Measurements from ENCODE around the gene ARHGAP10. TPM values are rescaled to one million over a fixed set of nuclear protein-coding genes. Genes with fewer than 3 reads are reported as not detected.

Gene ARHGAP10
- total RNA-seq, 1 experiment from 2014 or later = 4.8 TPM

- no peak for DNase-seq (ENCODE audit: low spot score)
- H3K4me3 ChIP-seq (ENCODE audit: low read depth, low read length, poor library complexity, severe bottlenecking) = no peak overlapping the region
- POLR2A ChIA-PET (ENCODE audit: low non-redundant PET) = no interaction called here
- peaks cover 18% of the 10 kb centered on the region for H3K4me1 ChIP-seq (ENCODE audit: insufficient read depth, low read length, poor library complexity, severe bottlenecking)
- intact Hi-C loops (cut with micrococcal nuclease; ENCODE audit: unreplicated experiment) = no loop called here
- CTCF ChIA-PET = no interaction called here
- no peaks in the 10 kb centered on the region for H3K27me3 ChIP-seq (replicated peaks; ENCODE audit: insufficient read depth, low read depth, low read length, poor library complexity)
- H3K27ac ChIP-seq (ENCODE audit: low read depth, low read length, poor library complexity, severe bottlenecking) = no peak overlapping the region
- peaks cover 7% of the 10 kb centered on the region for H3K9me3 ChIP-seq (ENCODE audit: low read depth, low read length, poor library complexity, severe bottlenecking)
- TF ChIP-seq CTCF (conservative IDR thresholded peaks at IDR 0.05; ENCODE audit: low read depth, low read length) (no peak), EZH2 (IDR thresholded peaks at IDR 0.05; ENCODE audit: borderline replicate concordance, low read depth, low read length, poor library complexity, severe bottlenecking) (no peak)
- BruUV-seq (replicated peaks) = no TSS peak
- no peaks in the 10 kb centered on the region for H3K36me3 ChIP-seq (ENCODE audit: insufficient read depth, low read length, poor library complexity, severe bottlenecking)
These were observed 386.3 kb downstream of the ARHGAP10 start for GRCh38 chr4:148118179-148118578.

- POLR2A ChIA-PET (ENCODE audit: low non-redundant PET) = no interaction called here
- intact Hi-C loops (cut with micrococcal nuclease; ENCODE audit: unreplicated experiment) = no loop called here
- CTCF ChIA-PET = no interaction called here
These were observed 386.7 kb downstream of the ARHGAP10 start for GRCh38 chr4:148118633-148119032.

GRCh38 chr4:148120216-148120615 lies 388.3 kb downstream of the ARHGAP10 start:
- no TSS peak for BruUV-seq (replicated peaks)
- CTCF ChIA-PET = no interaction called here
- Histone ChIP-seq H3K27ac (ENCODE audit: low read depth, low read length, poor library complexity, severe bottlenecking) (no peak overlapping the region), H3K4me3 (ENCODE audit: low read depth, low read length, poor library complexity, severe bottlenecking) (no peak overlapping the region), H3K9me3 (ENCODE audit: low read depth, low read length, poor library complexity, severe bottlenecking) (peaks cover 23% of the 10 kb centered on the region), H3K4me1 (ENCODE audit: insufficient read depth, low read length, poor library complexity, severe bottlenecking) (peaks cover 18% of the 10 kb centered on the region), H3K27me3 (replicated peaks; ENCODE audit: insufficient read depth, low read depth, low read length, poor library complexity) (no peaks in the 10 kb centered on the region), H3K36me3 (ENCODE audit: insufficient read depth, low read length, poor library complexity, severe bottlenecking) (no peaks in the 10 kb centered on the region)
- TF ChIP-seq CTCF (conservative IDR thresholded peaks at IDR 0.05; ENCODE audit: low read depth, low read length) = no peak
- TF ChIP-seq EZH2 (IDR thresholded peaks at IDR 0.05; ENCODE audit: borderline replicate concordance, low read depth, low read length, poor library complexity, severe bottlenecking) = no peak
- no peak for DNase-seq (ENCODE audit: low spot score)
- intact Hi-C loops (cut with micrococcal nuclease; ENCODE audit: unreplicated experiment) = no loop called here
- POLR2A ChIA-PET (ENCODE audit: low non-redundant PET) = no interaction called here

More at GRCh38 chr4:148118633-148119032, 386.7 kb downstream of the ARHGAP10 start:
- Histone ChIP-seq H3K4me3 (ENCODE audit: low read depth, low read length, poor library complexity, severe bottlenecking) (no peak overlapping the region), H3K4me1 (ENCODE audit: insufficient read depth, low read length, poor library complexity, severe bottlenecking) (peaks cover 18% of the 10 kb centered on the region), H3K9me3 (ENCODE audit: low read depth, low read length, poor library complexity, severe bottlenecking) (peaks cover 9% of the 10 kb centered on the region), H3K27ac (ENCODE audit: low read depth, low read length, poor library complexity, severe bottlenecking) (no peak overlapping the region), H3K36me3 (ENCODE audit: insufficient read depth, low read length, poor library complexity, severe bottlenecking) (no peaks in the 10 kb centered on the region), H3K27me3 (replicated peaks; ENCODE audit: insufficient read depth, low read depth, low read length, poor library complexity) (no peaks in the 10 kb centered on the region)
- DNase-seq (ENCODE audit: low spot score) = no peak
- TF ChIP-seq EZH2 (IDR thresholded peaks at IDR 0.05; ENCODE audit: borderline replicate concordance, low read depth, low read length, poor library complexity, severe bottlenecking) (no peak), CTCF (conservative IDR thresholded peaks at IDR 0.05; ENCODE audit: low read depth, low read length) (no peak)
- no TSS peak for BruUV-seq (replicated peaks)

Small RNA genes within 50 kb of the gene (microRNA-seq; reads per million reads assigned to microRNA genes)
- 0.81 reads per million for gene MIR4799

Other genes with a start within 250 kb of the ARHGAP10 start
- gene TMEM184C, start 114.7 kb upstream of the ARHGAP10 start, total RNA-seq (2021) = 36.3 and 38.7 TPM in 2 replicates
- gene PRMT9, start 47.9 kb upstream of the ARHGAP10 start, total RNA-seq (2021) = 11.2 and 13.1 TPM in 2 replicates

All from A673 (cell line).